B cell (primary cell): ENCODE data around the gene SENP1.

Source experiments
- EZH2 ChIP-seq: IDR thresholded peaks from 2 replicates; pipeline ENCODE4 v1.6.1; 2012; ENCODE audit warnings: borderline replicate concordance, low read depth, mild to moderate bottlenecking, moderate library complexity, low read length; ENCODE audit not compliant: insufficient read depth, poor library complexity, severe bottlenecking
- TF ChIP-seq, protein P1 (sequence below): fragments of 200-600 bp; IDR thresholded peaks from one replicate; pipeline ENCODE4 v1.8.0; 2022; ENCODE audit warnings: antibody characterized with exemption, mild to moderate bottlenecking

GRCh38 chr12:48080285-48080684 is 25.6 kb downstream of the SENP1 start:
- TF ChIP-seq, protein P1, sequence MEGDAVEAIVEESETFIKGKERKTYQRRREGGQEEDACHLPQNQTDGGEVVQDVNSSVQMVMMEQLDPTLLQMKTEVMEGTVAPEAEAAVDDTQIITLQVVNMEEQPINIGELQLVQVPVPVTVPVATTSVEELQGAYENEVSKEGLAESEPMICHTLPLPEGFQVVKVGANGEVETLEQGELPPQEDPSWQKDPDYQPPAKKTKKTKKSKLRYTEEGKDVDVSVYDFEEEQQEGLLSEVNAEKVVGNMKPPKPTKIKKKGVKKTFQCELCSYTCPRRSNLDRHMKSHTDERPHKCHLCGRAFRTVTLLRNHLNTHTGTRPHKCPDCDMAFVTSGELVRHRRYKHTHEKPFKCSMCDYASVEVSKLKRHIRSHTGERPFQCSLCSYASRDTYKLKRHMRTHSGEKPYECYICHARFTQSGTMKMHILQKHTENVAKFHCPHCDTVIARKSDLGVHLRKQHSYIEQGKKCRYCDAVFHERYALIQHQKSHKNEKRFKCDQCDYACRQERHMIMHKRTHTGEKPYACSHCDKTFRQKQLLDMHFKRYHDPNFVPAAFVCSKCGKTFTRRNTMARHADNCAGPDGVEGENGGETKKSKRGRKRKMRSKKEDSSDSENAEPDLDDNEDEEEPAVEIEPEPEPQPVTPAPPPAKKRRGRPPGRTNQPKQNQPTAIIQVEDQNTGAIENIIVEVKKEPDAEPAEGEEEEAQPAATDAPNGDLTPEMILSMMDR, result no peak
- no peak for TF ChIP-seq EZH2
